ENCODE measurements around the gene PEX3.
"Not testable (repeated sequence)": the region's sequence is repeated elsewhere in the genome, so short reads cannot be mapped to it uniquely, and the experiment has no call there.

Gene PEX3

GRCh38 chr6:143449082-143449713 is 1.4 kb upstream of the PEX3 start:
- no peak for DNase-seq

GRCh38 chr6:143449714-143450452 is 722 bp upstream of the PEX3 start:
- peak; percentile 39 for DNase-seq

DNA sequence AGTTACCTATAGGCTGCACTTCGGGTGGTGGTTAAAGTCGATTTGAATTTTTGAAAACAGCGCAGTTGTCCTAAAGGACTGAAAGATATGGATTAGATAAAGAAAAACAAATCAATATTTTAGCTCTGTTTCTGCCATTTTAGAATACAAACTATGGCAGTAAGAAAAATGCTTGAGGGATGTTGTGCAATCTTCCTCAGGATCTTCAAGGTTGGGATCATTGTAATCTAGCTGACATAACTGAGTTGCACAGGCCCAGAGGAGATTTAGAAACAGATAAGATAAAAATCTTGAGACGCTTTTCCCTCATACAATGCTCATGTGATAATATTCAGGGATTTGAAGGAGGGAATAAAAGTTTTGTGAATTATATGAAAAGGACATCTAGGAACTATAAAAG is 926 bp downstream of the PEX3 start:
- DNase-seq: no peak

- no peak for DNase-seq
Observed at GRCh38 chr6:143457563-143458359, 7.2 kb downstream of the PEX3 start.

DNA sequence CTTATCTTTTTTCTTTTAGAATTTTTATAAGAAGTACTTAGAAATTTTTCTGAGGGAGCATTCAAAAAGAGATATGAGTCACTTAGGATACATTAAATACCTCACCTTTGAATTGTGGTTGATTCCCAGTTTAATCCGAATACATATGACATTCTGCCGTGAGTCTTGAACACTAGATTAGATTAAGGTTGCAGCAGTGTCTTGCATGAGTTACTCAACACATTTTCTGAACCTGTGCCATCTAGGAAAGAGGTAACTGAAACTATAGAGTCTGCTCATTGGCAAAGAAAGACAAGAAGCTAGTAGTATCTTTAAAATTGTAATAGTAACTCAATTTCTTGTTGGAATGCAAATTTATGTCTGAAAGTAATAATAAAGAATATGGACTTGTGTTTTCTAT is 14.9 kb downstream of the PEX3 start:
- no peak for DNase-seq

DNA sequence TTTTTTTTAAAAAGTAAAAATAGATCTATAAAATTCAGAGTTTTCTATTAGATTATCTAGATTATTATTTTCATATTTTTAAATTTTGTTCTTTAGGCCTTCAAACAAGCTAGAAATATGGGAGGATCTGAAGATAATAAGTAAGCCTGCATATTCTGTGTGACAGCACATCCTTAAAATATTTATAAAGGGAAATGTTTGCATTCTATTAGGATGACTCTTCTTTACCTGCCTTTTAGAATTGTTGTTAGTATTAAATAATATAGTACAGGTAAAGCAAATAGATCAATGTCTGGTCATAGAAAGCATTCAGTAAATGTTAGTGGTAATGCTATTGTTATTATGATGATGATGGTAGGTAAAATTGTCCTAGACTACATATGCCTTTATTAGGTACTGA is 17.4 kb downstream of the PEX3 start:
- no peak for DNase-seq

DNA sequence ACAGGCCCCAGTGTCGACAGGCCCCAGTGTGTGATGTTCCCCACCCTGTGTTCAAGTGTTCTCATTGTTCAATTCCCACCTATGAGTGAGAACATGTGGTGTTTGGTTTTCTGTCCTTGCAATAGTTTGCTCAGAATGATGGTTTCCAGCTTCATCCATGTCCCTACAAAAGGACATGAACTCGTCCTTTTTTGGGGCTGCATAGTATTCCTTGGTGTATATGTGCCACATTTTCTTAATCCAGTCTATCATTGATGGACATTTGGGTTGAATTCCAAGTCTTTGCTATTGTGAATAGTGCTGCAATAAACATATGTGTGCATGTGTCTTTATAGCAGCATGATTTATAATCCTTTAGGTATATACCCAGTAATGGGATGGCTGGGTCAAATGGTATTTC is 18.2 kb downstream of the PEX3 start:
- not testable (repeated sequence) for DNase-seq

- no peak for DNase-seq
Observed at GRCh38 chr6:143471822-143472221, 21.2 kb downstream of the PEX3 start.

DNA sequence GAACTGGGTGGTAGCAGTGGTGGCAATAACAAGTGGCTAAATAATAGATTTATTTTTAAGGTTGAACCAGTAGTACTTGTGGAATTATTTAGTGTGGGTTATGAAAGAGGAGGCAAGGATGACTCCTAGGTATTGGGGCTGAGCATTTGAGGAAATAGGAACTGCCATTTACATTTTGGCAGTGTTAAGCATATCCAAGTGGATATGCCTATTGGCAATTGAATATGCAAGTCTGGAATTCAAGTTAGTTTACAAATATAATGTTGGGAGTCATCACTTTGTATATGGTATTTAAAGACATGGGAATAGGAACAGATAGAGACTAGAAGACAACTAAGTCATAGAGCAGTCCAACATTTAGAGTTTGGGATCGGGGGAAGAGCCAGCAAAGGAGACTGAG is 25.9 kb downstream of the PEX3 start:
- no peak for DNase-seq

DNA sequence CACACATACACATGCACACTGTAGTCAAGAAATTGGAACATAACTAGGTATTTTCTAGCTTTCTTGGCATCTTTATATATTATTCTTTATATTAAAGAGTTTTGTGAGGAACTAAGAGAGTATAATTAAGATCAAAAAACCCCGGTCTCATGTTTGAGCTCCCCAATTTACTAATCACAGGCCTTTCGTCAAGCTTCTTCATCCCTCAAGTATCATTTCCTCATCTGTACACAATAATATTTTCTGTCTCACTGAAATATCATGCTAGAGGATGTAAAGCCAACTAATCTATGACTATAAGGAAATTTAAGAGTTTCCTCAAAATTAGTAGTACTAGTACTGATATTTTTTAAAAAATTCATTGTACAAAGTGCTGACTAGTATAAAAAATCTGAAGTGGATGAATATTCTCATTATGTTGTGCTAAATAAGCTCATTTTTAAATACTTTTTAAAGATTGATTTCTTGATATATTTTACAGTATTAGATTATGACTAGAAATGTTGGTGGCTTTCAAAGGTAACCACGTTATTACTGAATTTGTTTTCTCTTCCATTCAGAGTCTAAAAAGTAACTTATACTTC is 28.0 kb downstream of the PEX3 start:
- DNase-seq: no peak

DNA sequence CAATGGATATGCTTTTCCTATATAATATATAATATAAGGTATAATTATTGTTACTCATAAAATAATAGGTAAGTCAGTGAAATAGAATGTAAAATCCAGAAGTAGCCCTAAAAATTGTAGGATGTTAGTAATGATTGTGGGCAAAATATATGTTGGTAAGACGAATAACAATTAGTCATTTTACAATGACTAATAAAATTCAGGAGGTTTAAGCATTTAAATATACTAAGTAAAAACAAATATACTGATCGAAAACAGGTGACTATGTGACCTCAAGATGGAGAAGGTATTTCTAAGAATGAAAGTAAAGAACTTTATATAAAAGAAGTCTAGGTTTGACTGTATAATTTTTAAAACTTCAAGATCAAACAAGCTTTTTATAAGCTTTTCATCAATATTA is 32.0 kb downstream of the PEX3 start:
- DNase-seq: no peak

GRCh38 chr6:143485967-143486366 is 35.4 kb downstream of the PEX3 start:
- DNase-seq: no peak

DNA sequence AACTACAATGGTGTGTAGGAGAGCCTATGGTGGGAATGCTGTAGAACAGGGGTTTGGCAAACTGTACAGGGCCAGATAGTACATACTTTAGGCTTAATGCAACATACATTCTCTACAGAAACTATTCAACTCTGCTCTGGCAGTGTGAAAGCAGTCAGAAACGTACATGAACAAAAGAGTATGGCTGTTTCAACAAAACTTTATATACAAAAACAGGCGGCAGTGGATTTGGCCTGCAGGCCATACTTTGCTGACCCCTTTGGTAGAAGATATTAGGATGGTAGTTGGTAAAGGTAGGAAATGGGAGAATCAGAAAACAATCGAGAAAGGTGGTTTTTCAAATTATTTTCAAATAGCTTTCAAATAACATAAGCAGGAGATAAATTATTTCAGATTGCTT is 36.1 kb downstream of the PEX3 start:
- no peak for DNase-seq

- DNase-seq: no peak
Observed at GRCh38 chr6:143490244-143490643, 39.6 kb downstream of the PEX3 start.

DNA sequence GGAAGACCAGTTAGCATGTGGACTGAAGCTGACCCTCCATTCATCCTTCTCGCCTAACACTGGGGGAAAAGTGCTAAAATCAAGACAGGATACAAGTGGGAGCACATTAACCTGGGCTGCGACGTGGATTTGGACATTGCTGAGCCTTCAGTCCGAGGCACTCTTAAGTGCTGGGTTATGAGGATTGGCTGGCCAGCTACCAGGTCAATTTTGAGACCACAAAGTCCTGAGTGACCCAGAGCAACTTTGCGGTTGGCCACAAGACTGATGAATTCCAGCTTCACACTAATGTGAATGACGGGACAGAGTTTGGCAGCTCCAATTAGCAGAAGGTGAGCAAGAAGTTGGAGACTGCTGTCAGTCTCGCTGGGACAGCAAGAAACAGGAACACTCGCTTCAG is 40.2 kb downstream of the PEX3 start:
- DNase-seq: no peak

- no peak for DNase-seq
Observed at GRCh38 chr6:143496974-143497373, 46.4 kb downstream of the PEX3 start.

DNA sequence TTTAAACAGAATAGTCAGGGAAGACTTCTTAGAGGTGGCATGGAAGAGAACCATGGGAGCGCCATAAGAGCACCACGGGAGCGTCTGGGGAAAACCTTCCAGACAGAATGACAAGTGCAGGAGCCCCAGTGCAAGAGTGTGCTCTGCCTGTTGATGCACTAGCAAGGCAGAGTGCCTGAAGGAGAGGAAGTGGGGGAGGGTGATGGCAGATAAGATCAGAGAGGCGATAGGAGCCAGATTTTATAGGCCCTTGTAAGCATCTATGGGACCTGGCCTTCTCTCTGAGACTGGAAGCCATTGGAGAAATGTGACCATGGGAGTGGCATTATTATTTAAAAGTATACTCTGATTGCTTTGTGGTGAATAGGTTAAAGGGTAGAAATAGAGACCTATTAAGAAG is 47.8 kb downstream of the PEX3 start:
- DNase-seq: no peak

- no peak for DNase-seq
Observed at GRCh38 chr6:143501851-143502250, 51.2 kb downstream of the PEX3 start.

GRCh38 chr6:143504369-143504768 is 53.8 kb downstream of the PEX3 start:
- DNase-seq: no peak

DNA sequence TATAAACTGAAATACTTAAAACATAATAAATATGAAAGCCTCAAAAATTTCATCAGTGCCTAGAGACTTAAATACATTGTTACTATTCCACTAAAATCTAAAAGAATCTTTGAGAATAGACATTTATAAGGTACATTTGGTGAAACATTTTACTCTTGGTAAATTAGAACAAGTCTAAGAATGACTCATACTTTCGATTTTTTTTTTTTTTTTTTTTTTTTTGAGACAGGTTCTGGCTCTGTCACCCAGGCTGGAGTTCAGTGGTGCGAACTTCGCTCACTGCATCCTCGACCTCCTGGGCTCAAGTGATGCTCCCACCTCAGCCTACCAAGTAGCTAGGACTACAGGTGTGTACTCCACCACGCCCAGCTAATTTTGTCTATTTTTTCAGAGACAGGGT is 54.5 kb downstream of the PEX3 start:
- no peak for DNase-seq

DNA sequence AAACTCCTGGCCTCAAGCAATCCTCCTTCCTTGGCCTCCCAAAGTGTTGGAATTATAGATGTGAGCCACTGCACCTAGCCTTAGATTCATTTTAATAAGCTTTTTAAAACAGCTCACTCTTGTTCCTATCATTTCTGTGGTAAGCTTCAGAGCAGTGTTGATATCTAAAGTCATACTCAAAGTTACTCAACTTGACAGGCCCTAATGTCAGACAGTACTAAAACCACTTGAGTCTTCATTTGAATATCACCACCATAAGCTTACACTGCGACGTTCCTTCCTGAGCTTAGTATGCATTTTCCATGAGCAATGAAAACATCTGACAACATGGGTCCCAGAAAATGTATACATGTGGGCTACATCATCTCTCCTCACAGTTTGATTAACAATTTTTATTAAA is 54.9 kb downstream of the PEX3 start:
- DNase-seq: no peak

DNA sequence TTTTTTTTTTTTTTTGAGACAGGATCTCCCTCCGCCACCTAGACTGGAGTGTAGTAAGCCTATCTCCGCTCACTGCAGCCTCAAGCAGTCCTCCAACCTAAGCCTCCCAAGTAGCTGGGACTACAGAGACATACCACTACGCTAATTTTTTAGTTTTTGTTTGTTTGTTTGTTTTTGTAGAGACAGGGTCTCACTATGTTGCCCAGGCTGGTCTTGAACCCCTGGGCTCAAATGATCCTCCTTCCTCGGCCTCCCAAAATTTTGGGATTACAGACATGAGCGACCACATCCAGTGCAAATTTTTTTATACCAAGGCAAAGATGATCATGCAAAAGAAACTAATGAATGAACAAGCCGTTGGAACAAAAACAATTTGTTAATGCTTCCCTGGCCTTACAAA is 55.6 kb downstream of the PEX3 start:
- DNase-seq: no peak

DNA sequence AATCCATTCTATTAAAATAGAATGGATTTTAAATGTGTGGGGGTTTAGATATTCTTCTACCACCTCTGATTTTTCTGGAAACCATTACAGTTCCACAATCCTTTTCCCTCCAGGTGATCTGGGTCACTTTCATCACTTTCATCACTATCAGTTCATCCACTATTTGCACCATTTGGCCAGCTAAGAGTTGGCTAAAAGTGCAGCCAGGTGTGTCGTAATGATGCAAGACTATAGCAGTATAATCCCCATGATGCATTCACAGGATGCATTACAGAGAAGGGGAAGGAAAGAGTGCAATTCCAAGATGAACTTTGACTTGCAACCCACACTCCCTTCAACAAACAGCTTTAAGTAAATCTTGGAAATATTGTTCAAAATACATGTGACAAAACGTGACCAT is 56.0 kb downstream of the PEX3 start:
- DNase-seq: no peak

All from DMS79 treated with DMSO at 0.1 percent for 48 hours (cell line).